ENCODE data around the gene TENM4. TPM values are rescaled to one million over a fixed set of nuclear protein-coding genes. Genes with fewer than 3 reads are reported as not detected.

TENM4 gene
- polyA plus RNA-seq, 3 donors = 0.31 to 1.7 TPM; not detected in 1

DNA sequence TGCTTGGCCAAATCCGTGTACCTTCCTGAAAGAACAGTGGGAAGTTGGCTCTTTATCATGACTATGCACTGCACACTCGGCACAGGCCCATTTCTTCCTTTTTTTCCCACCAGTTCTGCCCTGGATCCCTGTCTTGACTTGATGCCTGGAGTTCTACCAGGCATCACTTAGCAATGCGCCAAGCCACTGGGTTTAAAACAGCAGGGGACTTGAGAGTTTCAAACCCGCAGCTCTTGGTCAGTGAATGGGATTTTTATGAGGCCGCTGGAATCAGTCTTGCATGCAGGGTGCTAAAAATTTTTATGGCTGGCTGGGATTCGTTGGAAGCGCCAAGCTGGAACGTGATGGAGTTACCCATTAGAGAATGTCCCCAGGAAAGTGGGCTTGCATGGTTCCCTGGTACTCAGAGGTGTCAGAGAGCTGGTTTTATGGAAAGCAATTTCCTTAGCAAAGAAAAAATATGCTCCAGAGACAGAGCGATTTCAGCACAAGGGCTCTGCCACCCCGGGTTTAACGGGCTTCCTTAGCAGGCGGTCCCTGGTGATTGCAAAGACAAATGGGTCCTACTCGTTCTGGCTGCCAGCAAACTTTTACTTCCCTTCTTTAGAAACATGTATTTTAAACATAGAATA, 432.9 kb downstream of the TENM4 start:
- Histone ChIP-seq H3K4me1 (ENCODE audit: control insufficient read depth in 1 of 2, insufficient read depth in 2 of 2, low read length in 2 of 2) (no peaks in the 10 kb centered on the region), H3K4me3 (replicated peaks in 1 of 3; ENCODE audit: low read depth in 2 of 3, low read length in 3 of 3) (no peak overlapping the region), H3K4me2 (replicated peaks; ENCODE audit: extremely low read depth, low read length, poor library complexity, severe bottlenecking) (no peak overlapping the region), H4K20me1 (ENCODE audit: insufficient read depth, low read length) (no peaks in the 10 kb centered on the region), H3K9me3 (replicated peaks in 1 of 2; ENCODE audit: control insufficient read depth in 1 of 2, insufficient read depth in 1 of 2, low read length in 2 of 2) (peaks cover 4 to 5% of the 10 kb centered on the region in 2 donors), H3K9ac (ENCODE audit: insufficient read depth, low read length, poor library complexity, severe bottlenecking) (no peak overlapping the region), H3K79me2 (ENCODE audit: insufficient read depth, low read length) (no peaks in the 10 kb centered on the region), H3K27me3 (ENCODE audit: control insufficient read depth in 2 of 2, insufficient read depth in 2 of 2, low read length in 2 of 2) (peaks cover 0 to 25% of the 10 kb centered on the region in 2 donors), H2AFZ (ENCODE audit: insufficient read depth, low read depth, low read length, poor library complexity, severe bottlenecking) (no peak overlapping the region), H3K27ac (ENCODE audit: low read depth in 1 of 2, low read length in 2 of 2) (no peak overlapping the region), H3K36me3 (replicated peaks in 1 of 2; ENCODE audit: control insufficient read depth in 1 of 2, insufficient read depth in 2 of 2, low read length in 2 of 2) (no peaks in the 10 kb centered on the region)
- Mint-ChIP-seq H3K9me3 (peaks cover 4 to 32% (median 13%) of the 10 kb centered on the region in 7 donors), H3K27ac (no peak overlapping the region), H3K4me1 (no peaks in the 10 kb centered on the region), H3K27me3 (ENCODE audit: low read depth in 3 of 3) (peaks cover 10 to 36% (median 24%) of the 10 kb centered on the region in 3 donors), H3K4me3 (no peak overlapping the region), H3K36me3 (no peaks in the 10 kb centered on the region)
- intact Hi-C loops (cut with micrococcal nuclease) = no loop called here
- 63% methylated on average over 8 of the region's 13 CpGs for WGBS (ENCODE audit: insufficient coverage)
- DNase-seq = no peak
- TF ChIP-seq, protein P1, sequence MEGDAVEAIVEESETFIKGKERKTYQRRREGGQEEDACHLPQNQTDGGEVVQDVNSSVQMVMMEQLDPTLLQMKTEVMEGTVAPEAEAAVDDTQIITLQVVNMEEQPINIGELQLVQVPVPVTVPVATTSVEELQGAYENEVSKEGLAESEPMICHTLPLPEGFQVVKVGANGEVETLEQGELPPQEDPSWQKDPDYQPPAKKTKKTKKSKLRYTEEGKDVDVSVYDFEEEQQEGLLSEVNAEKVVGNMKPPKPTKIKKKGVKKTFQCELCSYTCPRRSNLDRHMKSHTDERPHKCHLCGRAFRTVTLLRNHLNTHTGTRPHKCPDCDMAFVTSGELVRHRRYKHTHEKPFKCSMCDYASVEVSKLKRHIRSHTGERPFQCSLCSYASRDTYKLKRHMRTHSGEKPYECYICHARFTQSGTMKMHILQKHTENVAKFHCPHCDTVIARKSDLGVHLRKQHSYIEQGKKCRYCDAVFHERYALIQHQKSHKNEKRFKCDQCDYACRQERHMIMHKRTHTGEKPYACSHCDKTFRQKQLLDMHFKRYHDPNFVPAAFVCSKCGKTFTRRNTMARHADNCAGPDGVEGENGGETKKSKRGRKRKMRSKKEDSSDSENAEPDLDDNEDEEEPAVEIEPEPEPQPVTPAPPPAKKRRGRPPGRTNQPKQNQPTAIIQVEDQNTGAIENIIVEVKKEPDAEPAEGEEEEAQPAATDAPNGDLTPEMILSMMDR (IDR thresholded peaks at IDR 0.05) = no peak

DNA sequence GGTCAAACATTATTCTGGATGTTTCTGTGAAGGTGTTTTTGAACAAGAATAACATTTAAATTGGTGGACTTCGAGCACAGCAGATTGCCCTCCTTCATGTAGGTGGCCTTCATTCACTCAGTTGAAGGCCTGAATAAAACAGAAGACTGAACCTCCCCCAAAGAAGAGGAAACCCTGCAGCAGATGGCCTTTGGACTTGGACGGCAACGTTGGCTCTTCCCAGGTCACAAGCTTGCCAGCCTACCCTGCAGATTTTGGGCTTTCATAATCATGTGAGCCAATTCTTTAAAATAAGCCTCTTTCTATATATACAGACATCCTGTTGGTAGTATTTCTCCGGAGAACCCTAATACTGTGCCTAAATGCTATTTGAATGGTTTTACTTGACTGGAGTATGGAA, 434.0 kb downstream of the TENM4 start:
- Histone ChIP-seq H3K27ac (ENCODE audit: low read depth in 1 of 2, low read length in 2 of 2) (no peak overlapping the region), H3K9me3 (replicated peaks in 1 of 2; ENCODE audit: control insufficient read depth in 1 of 2, insufficient read depth in 1 of 2, low read length in 2 of 2) (peaks cover 4 to 5% of the 10 kb centered on the region in 2 donors), H3K9ac (ENCODE audit: insufficient read depth, low read length, poor library complexity, severe bottlenecking) (no peak overlapping the region), H3K36me3 (replicated peaks in 1 of 2; ENCODE audit: control insufficient read depth in 1 of 2, insufficient read depth in 2 of 2, low read length in 2 of 2) (no peaks in the 10 kb centered on the region), H4K20me1 (ENCODE audit: insufficient read depth, low read length) (no peaks in the 10 kb centered on the region), H3K4me3 (replicated peaks in 1 of 3; ENCODE audit: low read depth in 2 of 3, low read length in 3 of 3) (no peak overlapping the region), H3K79me2 (ENCODE audit: insufficient read depth, low read length) (no peaks in the 10 kb centered on the region), H3K4me1 (ENCODE audit: control insufficient read depth in 1 of 2, insufficient read depth in 2 of 2, low read length in 2 of 2) (no peaks in the 10 kb centered on the region), H3K4me2 (replicated peaks; ENCODE audit: extremely low read depth, low read length, poor library complexity, severe bottlenecking) (no peak overlapping the region), H2AFZ (ENCODE audit: insufficient read depth, low read depth, low read length, poor library complexity, severe bottlenecking) (no peak overlapping the region), H3K27me3 (ENCODE audit: control insufficient read depth in 2 of 2, insufficient read depth in 2 of 2, low read length in 2 of 2) (peaks cover 0 to 16% of the 10 kb centered on the region in 2 donors)
- H3K27me3 Mint-ChIP-seq (ENCODE audit: low read depth in 3 of 3) = peaks cover 8 to 31% (median 19%) of the 10 kb centered on the region in 3 donors
- TF ChIP-seq, protein P1 (IDR thresholded peaks at IDR 0.05) = no peak
- H3K36me3 Mint-ChIP-seq = no peaks in the 10 kb centered on the region
- no peak overlapping the region for H3K4me3 Mint-ChIP-seq
- intact Hi-C loops (cut with micrococcal nuclease) = no loop called here
- no peaks in the 10 kb centered on the region for H3K4me1 Mint-ChIP-seq
- DNase-seq = no peak
- no peak overlapping the region for H3K27ac Mint-ChIP-seq
- 83% methylated on average over 1 of the region's 4 CpGs for WGBS (ENCODE audit: insufficient coverage)
- H3K9me3 Mint-ChIP-seq = peaks cover 13 to 33% (median 15%) of the 10 kb centered on the region in 7 donors

Data from CD14-positive monocyte (primary cell).